A375 (cell line): ENCODE data around the gene CD6. TPM values are rescaled to one million over a fixed set of nuclear protein-coding genes. Genes with fewer than 3 reads are reported as not detected.

Experiments
- small RNA-seq: library from RNA; depleted of rRNA; stranded (forward); fragments of <200 nt; gene quantifications from one replicate; pipeline ENCODE3, GENCODE V24; 2014
- total RNA-seq: library from RNA; depleted of rRNA; stranded (reverse); fragments of >200 nt; shearing (Covaris generic); gene quantifications from 2 replicates; pipeline ENCODE4 v1.2.3, GENCODE V29; 2014; rRNA removed

CD6 gene
- not detected in 2 replicates for total RNA-seq

GRCh38 chr11:60971520-60971919 is at the start of gene CD6:
Gene CD6 (plus strand): TSS chr11:60971680. CDS start chr11:60971866, 186 bp downstream.

GRCh38 chr11:60924110-60924905 is 47.2 kb upstream of the CD6 start, which contains the start of gene TMEM132A:
Gene TMEM132A (plus strand): TSS chr11:60924460. CDS start chr11:60924634, 174 bp downstream.

GRCh38 chr11:60951904-60952741 is 19.4 kb upstream of the CD6 start, which contains the start of gene SLC15A3:
Gene SLC15A3 (minus strand): TSS chr11:60952176. CDS start chr11:60951551, 625 bp downstream.

Small RNA genes lying within 50 kb of the gene (small RNA-seq; reads per million reads assigned to genes)
- not detected for gene RNU6-933P

Other genes with a start within 250 kb of the CD6 start
- gene MS4A18, start 247.0 kb upstream of the CD6 start, total RNA-seq, result not detected in 2 replicates
- gene MS4A15, start 214.8 kb upstream of the CD6 start, total RNA-seq, result 0.05 TPM in 1 of 2 replicates, not detected in the other
- gene MS4A10, start 186.3 kb upstream of the CD6 start, total RNA-seq, result not detected in 2 replicates
- gene CCDC86, start 129.6 kb upstream of the CD6 start, total RNA-seq, result 40.3 and 42.4 TPM in 2 replicates
- 0.32 TPM in 1 of 2 replicates, not detected in the other for gene PTGDR2, start 115.7 kb upstream of the CD6 start, total RNA-seq
- gene ZP1, start 104.1 kb upstream of the CD6 start, total RNA-seq, result 1.3 and 3.2 TPM in 2 replicates
- gene PRPF19, start 65.1 kb upstream of the CD6 start, total RNA-seq, result 118 and 127 TPM in 2 replicates
- 85.6 and 125 TPM in 2 replicates for gene TMEM109, start 57.5 kb upstream of the CD6 start, total RNA-seq
- 55.2 and 63.1 TPM in 2 replicates for gene TMEM132A, start 47.2 kb upstream of the CD6 start, total RNA-seq
- gene SLC15A3, start 19.5 kb upstream of the CD6 start, total RNA-seq, result 0.15 TPM in 1 of 2 replicates, not detected in the other
- gene CD5, start 130.8 kb downstream of the CD6 start, total RNA-seq, result not detected in 2 replicates
- 17.4 and 22.8 TPM in 2 replicates for gene VPS37C, start 189.7 kb downstream of the CD6 start, total RNA-seq
- not detected in 2 replicates for gene PGA3, start 231.8 kb downstream of the CD6 start, total RNA-seq